GM23338 (cell line): ENCODE measurements around the gene PXT1.

Source experiments
- EZH2 ChIP-seq: fragments of 200-600 bp; sonication (generic); IDR thresholded peaks from one replicate; pipeline ENCODE4 v1.8.0; 2017; ENCODE audit warnings: antibody characterized with exemption, mild to moderate bottlenecking, low read depth; ENCODE audit not compliant: unreplicated experiment
- JUNB ChIP-seq: IDR thresholded peaks from one replicate; pipeline ENCODE4 v1.6.1; 2016; ENCODE audit warnings: antibody characterized with exemption; ENCODE audit not compliant: unreplicated experiment
- POLR2AphosphoS5 ChIP-seq: IDR thresholded peaks from 2 replicates; pipeline ENCODE4 v1.6.1; 2016; ENCODE audit warnings: antibody characterized with exemption, low read depth
- REST ChIP-seq: IDR thresholded peaks from one replicate; pipeline ENCODE4 v1.6.1; 2018; ENCODE audit warnings: antibody characterized with exemption; ENCODE audit not compliant: unreplicated experiment
- TF ChIP-seq, protein P1 (sequence below), 2 experiments: fragments of 200-600 bp in 1 of 2; sonication (generic) in 1 of 2; conservative IDR thresholded peaks; 2 replicates each; pipeline versions ENCODE4 v1.5.1 to v1.6.1; 2016 to 2017; ENCODE audit warnings: antibody characterized with exemption in 2 of 2, low read depth in 2 of 2, mild to moderate bottlenecking in 2 of 2, moderate library complexity in 1 of 2

GRCh38 chr6:36382976-36383375 lies 59.7 kb downstream of the PXT1 start:
- TF ChIP-seq, protein P1, sequence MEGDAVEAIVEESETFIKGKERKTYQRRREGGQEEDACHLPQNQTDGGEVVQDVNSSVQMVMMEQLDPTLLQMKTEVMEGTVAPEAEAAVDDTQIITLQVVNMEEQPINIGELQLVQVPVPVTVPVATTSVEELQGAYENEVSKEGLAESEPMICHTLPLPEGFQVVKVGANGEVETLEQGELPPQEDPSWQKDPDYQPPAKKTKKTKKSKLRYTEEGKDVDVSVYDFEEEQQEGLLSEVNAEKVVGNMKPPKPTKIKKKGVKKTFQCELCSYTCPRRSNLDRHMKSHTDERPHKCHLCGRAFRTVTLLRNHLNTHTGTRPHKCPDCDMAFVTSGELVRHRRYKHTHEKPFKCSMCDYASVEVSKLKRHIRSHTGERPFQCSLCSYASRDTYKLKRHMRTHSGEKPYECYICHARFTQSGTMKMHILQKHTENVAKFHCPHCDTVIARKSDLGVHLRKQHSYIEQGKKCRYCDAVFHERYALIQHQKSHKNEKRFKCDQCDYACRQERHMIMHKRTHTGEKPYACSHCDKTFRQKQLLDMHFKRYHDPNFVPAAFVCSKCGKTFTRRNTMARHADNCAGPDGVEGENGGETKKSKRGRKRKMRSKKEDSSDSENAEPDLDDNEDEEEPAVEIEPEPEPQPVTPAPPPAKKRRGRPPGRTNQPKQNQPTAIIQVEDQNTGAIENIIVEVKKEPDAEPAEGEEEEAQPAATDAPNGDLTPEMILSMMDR (conservative IDR thresholded peaks at IDR 0.05; ENCODE audit: low read depth in 2 of 2): no peak
- TF ChIP-seq REST (no peak), JUNB (no peak), POLR2AphosphoS5 (no peak), EZH2 (no peak)
